H9 (cell line): Measurements from ENCODE around the gene RPGRIP1L. TPM values are rescaled to one million over a fixed set of nuclear protein-coding genes. Genes with fewer than 3 reads are reported as not detected.

Source experiments
- DNase-seq: peaks from one replicate; pipeline ENCODE4 v3.0.0-alpha.2; 2017
- H2AFZ ChIP-seq: one replicate; pipeline ENCODE4 v1.6.1; 2013; ENCODE audit warnings: mild to moderate bottlenecking, low read length, control low read depth, moderate library complexity
- H2AK5ac ChIP-seq: 2 replicates; pipeline ENCODE4 v1.6.1; 2013; ENCODE audit warnings: low read length, control low read depth, mixed read lengths; ENCODE audit not compliant: insufficient read length
- H2BK120ac ChIP-seq: one replicate; pipeline ENCODE4 v1.6.1; 2013; ENCODE audit warnings: low read depth, mild to moderate bottlenecking, low read length, control low read depth, inconsistent platforms; ENCODE audit not compliant: poor library complexity, severe bottlenecking
- H2BK12ac ChIP-seq: 2 replicates; pipeline ENCODE4 v1.6.1; 2013; ENCODE audit warnings: low read length, control low read depth, mixed read lengths, low read depth; ENCODE audit not compliant: insufficient read length
- H2BK15ac ChIP-seq: 2 replicates; pipeline ENCODE4 v1.6.1; 2013; ENCODE audit warnings: low read depth, low read length, control low read depth
- H2BK20ac ChIP-seq: one replicate; pipeline ENCODE4 v1.6.1; 2013; ENCODE audit warnings: low read depth, mild to moderate bottlenecking, low read length, control low read depth, inconsistent platforms; ENCODE audit not compliant: poor library complexity, severe bottlenecking
- H2BK5ac ChIP-seq: 2 replicates; pipeline ENCODE4 v1.6.1; 2013; ENCODE audit warnings: low read length, control low read depth, mixed read lengths; ENCODE audit not compliant: insufficient read length
- H3K14ac ChIP-seq: 2 replicates; pipeline ENCODE4 v1.6.1; 2013; ENCODE audit warnings: low read length, control low read depth; ENCODE audit not compliant: insufficient read depth
- H3K18ac ChIP-seq: 2 replicates; pipeline ENCODE4 v1.6.1; 2013; ENCODE audit warnings: low read depth, mild to moderate bottlenecking, mixed read lengths, low read length, control low read depth; ENCODE audit not compliant: insufficient read length
- H3K23ac ChIP-seq: 2 replicates; pipeline ENCODE4 v1.6.1; 2013; ENCODE audit warnings: low read length, control low read depth, mixed read lengths, low read depth; ENCODE audit not compliant: insufficient read length
- H3K23me2 ChIP-seq: 2 replicates; pipeline ENCODE4 v1.6.1; 2013; ENCODE audit warnings: low read depth, mild to moderate bottlenecking, mixed read lengths, low read length, control low read depth; ENCODE audit not compliant: insufficient read length, poor library complexity, severe bottlenecking
- H3K27ac ChIP-seq: 2 replicates; pipeline ENCODE4 v1.5.1; 2013; ENCODE audit warnings: low read length, control low read depth, mixed read lengths, low read depth; ENCODE audit not compliant: insufficient read length
- H3K27me3 ChIP-seq: 2 replicates; pipeline ENCODE4 v1.6.1; 2013; ENCODE audit warnings: low read length, control low read depth, inconsistent platforms; ENCODE audit not compliant: insufficient read depth
- H3K4ac ChIP-seq: 2 replicates; pipeline ENCODE4 v1.6.1; 2013; ENCODE audit warnings: low read depth, mild to moderate bottlenecking, control low read depth, inconsistent platforms, low read length, moderate library complexity
- H3K4me1 ChIP-seq: 2 replicates; pipeline ENCODE4 v1.6.1; 2013; ENCODE audit warnings: low read length, control low read depth, inconsistent platforms; ENCODE audit not compliant: insufficient read depth
- H3K4me2 ChIP-seq: 2 replicates; pipeline ENCODE4 v1.6.1; 2013; ENCODE audit warnings: low read length, control low read depth, mixed read lengths; ENCODE audit not compliant: insufficient read length, insufficient read depth
- H3K56ac ChIP-seq: 2 replicates; pipeline ENCODE4 v1.6.1; 2013; ENCODE audit warnings: low read depth, mild to moderate bottlenecking, mixed read lengths, low read length, control low read depth; ENCODE audit not compliant: insufficient read length
- H3K79me1 ChIP-seq: 2 replicates; pipeline ENCODE4 v1.6.1; 2013; ENCODE audit warnings: low read depth, mild to moderate bottlenecking, moderate library complexity, low read length, control low read depth, inconsistent platforms; ENCODE audit not compliant: insufficient read depth, poor library complexity, severe bottlenecking
- H3K79me2 ChIP-seq: 2 replicates; pipeline ENCODE4 v1.6.1; 2013; ENCODE audit warnings: low read length, control low read depth, inconsistent platforms; ENCODE audit not compliant: insufficient read depth
- H3K9ac ChIP-seq: 2 replicates; pipeline ENCODE4 v1.6.1; 2013; ENCODE audit warnings: low read length, control low read depth, mixed read lengths; ENCODE audit not compliant: insufficient read length; ENCODE audit errors: extremely low read depth
- H3K9me3 ChIP-seq: one replicate; pipeline ENCODE4 v1.6.1; 2013; ENCODE audit warnings: low read depth, low read length, inconsistent platforms; ENCODE audit not compliant: control insufficient read depth
- H3T11ph ChIP-seq: one replicate; pipeline ENCODE4 v1.6.1; 2013; ENCODE audit warnings: mild to moderate bottlenecking, low read length, control low read depth, inconsistent platforms
- H4K20me1 ChIP-seq: one replicate; pipeline ENCODE4 v1.6.1; 2013; ENCODE audit not compliant: control insufficient read depth, insufficient read length, insufficient read depth
- H4K5ac ChIP-seq: 2 replicates; pipeline ENCODE4 v1.6.1; 2013; ENCODE audit warnings: low read depth, mild to moderate bottlenecking, mixed read lengths, low read length, control low read depth; ENCODE audit not compliant: insufficient read length
- H4K8ac ChIP-seq: replicated peaks from 2 replicates; pipeline ENCODE4 v1.6.1; 2013; ENCODE audit warnings: low read length, control low read depth, mixed read lengths, low read depth; ENCODE audit not compliant: insufficient read length
- H4K91ac ChIP-seq: 2 replicates; pipeline ENCODE4 v1.6.1; 2013; ENCODE audit warnings: low read depth, mild to moderate bottlenecking, moderate library complexity, mixed read lengths, low read length, control low read depth; ENCODE audit not compliant: insufficient read length
- H3K27ac Mint-ChIP-seq, 3 experiments: 2 replicates in 2 of 3; 3 replicates in 1 of 3; pipeline ENCODE4 v1.8.0; 2020 to 2021; ENCODE audit warnings: mixed read lengths in 3 of 3, mild to moderate bottlenecking in 1 of 3, moderate library complexity in 1 of 3
- H3K27me3 Mint-ChIP-seq: 2 replicates; pipeline ENCODE4 v1.8.0; 2021; ENCODE audit warnings: low read depth, mild to moderate bottlenecking, moderate library complexity, mixed read lengths
- H3K36me3 Mint-ChIP-seq, 3 experiments: 2 replicates in 2 of 3; 3 replicates in 1 of 3; pipeline ENCODE4 v1.8.0; 2020 to 2021; ENCODE audit warnings: low read depth in 3 of 3, mixed read lengths in 3 of 3; ENCODE audit not compliant: insufficient read depth in 1 of 3
- H3K4me1 Mint-ChIP-seq, 2 experiments: 2 replicates each; pipeline ENCODE4 v1.8.0; 2020; ENCODE audit warnings: mixed read lengths in 2 of 2
- H3K4me3 Mint-ChIP-seq, 2 experiments: 2 replicates in 1 of 2; 3 replicates in 1 of 2; pipeline ENCODE4 v1.8.0; 2020 to 2021; ENCODE audit warnings: mild to moderate bottlenecking in 2 of 2, mixed read lengths in 2 of 2, moderate library complexity in 1 of 2
- H3K9me3 Mint-ChIP-seq, 2 experiments: 2 replicates in 1 of 2; 3 replicates in 1 of 2; pipeline ENCODE4 v1.8.0; 2020; ENCODE audit warnings: mild to moderate bottlenecking in 2 of 2, mixed read lengths in 2 of 2, moderate library complexity in 1 of 2
- CTCF ChIP-seq: fragments of 200-600 bp; sonication (generic); conservative IDR thresholded peaks from 3 replicates; pipeline ENCODE4 v1.8.0; 2021; ENCODE audit warnings: antibody characterized with exemption, mild to moderate bottlenecking
- WGBS: extraction: QIAGEN DNeasy Blood & Tissue Kit; methylation state at CpG from one replicate; pipeline ENCODE4 v1.1.7; 2013; ENCODE audit warnings: missing lambda C conversion rate, low lambda C conversion rate, mixed read lengths; ENCODE audit not compliant: insufficient read length; ENCODE audit errors: extremely low coverage; 5-methylcytosine and 5-hydroxymethylcytosine counted together
- total RNA-seq: library from RNA; stranded (reverse); gene quantifications from 2 replicates; pipeline ENCODE4 v1.2.1, GENCODE V29; 2021

RPGRIP1L gene
- total RNA-seq, 1 experiment from 2014 or later = 11.7 TPM

DNA sequence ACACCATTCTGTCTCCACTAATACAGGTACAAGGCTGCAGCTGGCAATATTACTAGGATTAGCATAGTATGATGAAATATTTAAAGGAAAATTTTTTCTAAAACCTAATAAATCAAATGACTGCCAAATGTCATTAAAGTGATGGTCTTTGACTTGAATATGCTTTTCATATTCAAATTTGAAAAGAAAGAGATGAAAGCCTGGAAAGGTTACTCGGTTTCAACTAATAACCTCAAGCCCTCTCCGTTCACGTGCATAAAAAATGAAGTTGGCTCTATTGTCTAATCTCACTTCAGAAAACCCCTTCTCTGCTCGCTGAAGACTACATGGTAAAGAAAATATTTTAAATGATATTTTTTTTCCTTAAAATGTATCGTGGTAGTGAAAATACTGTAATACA lies 83.2 kb downstream of the RPGRIP1L start:
- no peak for DNase-seq
- Histone ChIP-seq H4K91ac (no peak overlapping the region), H3K27me3 (no peaks in the 10 kb centered on the region), H3K4ac (no peak overlapping the region), H3K9me3 (no peaks in the 10 kb centered on the region), H4K20me1 (no peaks in the 10 kb centered on the region), H3K4me1 (no peaks in the 10 kb centered on the region), H3K4me2 (no peak overlapping the region), H3T11ph (no peak overlapping the region), H3K9ac (no peak overlapping the region), H2BK5ac (no peak overlapping the region), H3K27ac (no peak overlapping the region), H2BK120ac (no peak overlapping the region), H3K56ac (no peak overlapping the region), H2BK20ac (no peak overlapping the region), H3K79me2 (no peaks in the 10 kb centered on the region), H3K14ac (no peak overlapping the region), H2BK15ac (no peak overlapping the region), H3K79me1 (no peaks in the 10 kb centered on the region), H2AFZ (no peak overlapping the region), H4K5ac (no peak overlapping the region), H3K18ac (no peak overlapping the region), H2BK12ac (no peak overlapping the region), H3K23ac (no peak overlapping the region), H3K23me2 (no peaks in the 10 kb centered on the region), H2AK5ac (no peak overlapping the region), H4K8ac (no peak overlapping the region)
- no CpG with 5 or more reads among the region's 5 CpGs for WGBS
- no peak overlapping the region for H3K4me3 Mint-ChIP-seq
- no peak for TF ChIP-seq CTCF
- H3K9me3 Mint-ChIP-seq = peaks cover 5 to 7% of the 10 kb centered on the region in 2 experiments; a peak in 2 of 5 replicates
- no peaks in the 10 kb centered on the region for H3K4me1 Mint-ChIP-seq
- no peaks in the 10 kb centered on the region for H3K27me3 Mint-ChIP-seq
- H3K36me3 Mint-ChIP-seq = peaks cover 2 to 11% (median 2%) of the 10 kb centered on the region in 3 experiments; a peak in 4 of 7 replicates
- H3K27ac Mint-ChIP-seq = no peak overlapping the region
